Subcutaneous adipose tissue (tissue), 4 donors: ENCODE results near the gene CBX8. TPM values are rescaled to one million over a fixed set of nuclear protein-coding genes. Genes with fewer than 3 reads are reported as not detected.

ENCODE experiments used
- total RNA-seq, 4 donors: library from RNA; depleted of rRNA; stranded (reverse); fragments of >200 nt; gene quantifications; one replicate each; pipeline ENCODE4 v1.1.0, GENCODE V29; 2016
- TF ChIP-seq, protein P1 (sequence below): fragments of 450-650 bp; IDR thresholded peaks from one replicate; pipeline ENCODE4 v1.5.1; 2016; ENCODE audit warnings: low read depth, mild to moderate bottlenecking, control low read depth, antibody characterized with exemption, moderate library complexity

CBX8 gene
- total RNA-seq, 4 donors from 2014 or later = 0.68 to 3.6 (median 1.5) TPM

- TF ChIP-seq, protein P1, sequence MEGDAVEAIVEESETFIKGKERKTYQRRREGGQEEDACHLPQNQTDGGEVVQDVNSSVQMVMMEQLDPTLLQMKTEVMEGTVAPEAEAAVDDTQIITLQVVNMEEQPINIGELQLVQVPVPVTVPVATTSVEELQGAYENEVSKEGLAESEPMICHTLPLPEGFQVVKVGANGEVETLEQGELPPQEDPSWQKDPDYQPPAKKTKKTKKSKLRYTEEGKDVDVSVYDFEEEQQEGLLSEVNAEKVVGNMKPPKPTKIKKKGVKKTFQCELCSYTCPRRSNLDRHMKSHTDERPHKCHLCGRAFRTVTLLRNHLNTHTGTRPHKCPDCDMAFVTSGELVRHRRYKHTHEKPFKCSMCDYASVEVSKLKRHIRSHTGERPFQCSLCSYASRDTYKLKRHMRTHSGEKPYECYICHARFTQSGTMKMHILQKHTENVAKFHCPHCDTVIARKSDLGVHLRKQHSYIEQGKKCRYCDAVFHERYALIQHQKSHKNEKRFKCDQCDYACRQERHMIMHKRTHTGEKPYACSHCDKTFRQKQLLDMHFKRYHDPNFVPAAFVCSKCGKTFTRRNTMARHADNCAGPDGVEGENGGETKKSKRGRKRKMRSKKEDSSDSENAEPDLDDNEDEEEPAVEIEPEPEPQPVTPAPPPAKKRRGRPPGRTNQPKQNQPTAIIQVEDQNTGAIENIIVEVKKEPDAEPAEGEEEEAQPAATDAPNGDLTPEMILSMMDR = no peak
Observed at GRCh38 chr17:79778504-79779083, 18.3 kb downstream of the CBX8 start.

- TF ChIP-seq, protein P1 = no peak
Observed at GRCh38 chr17:79777894-79778503, 18.9 kb downstream of the CBX8 start, which contains the start of gene CBX2. Gene CBX2 (plus strand): TSS chr17:79778148. CDS start chr17:79778236, 88 bp downstream.

DNA sequence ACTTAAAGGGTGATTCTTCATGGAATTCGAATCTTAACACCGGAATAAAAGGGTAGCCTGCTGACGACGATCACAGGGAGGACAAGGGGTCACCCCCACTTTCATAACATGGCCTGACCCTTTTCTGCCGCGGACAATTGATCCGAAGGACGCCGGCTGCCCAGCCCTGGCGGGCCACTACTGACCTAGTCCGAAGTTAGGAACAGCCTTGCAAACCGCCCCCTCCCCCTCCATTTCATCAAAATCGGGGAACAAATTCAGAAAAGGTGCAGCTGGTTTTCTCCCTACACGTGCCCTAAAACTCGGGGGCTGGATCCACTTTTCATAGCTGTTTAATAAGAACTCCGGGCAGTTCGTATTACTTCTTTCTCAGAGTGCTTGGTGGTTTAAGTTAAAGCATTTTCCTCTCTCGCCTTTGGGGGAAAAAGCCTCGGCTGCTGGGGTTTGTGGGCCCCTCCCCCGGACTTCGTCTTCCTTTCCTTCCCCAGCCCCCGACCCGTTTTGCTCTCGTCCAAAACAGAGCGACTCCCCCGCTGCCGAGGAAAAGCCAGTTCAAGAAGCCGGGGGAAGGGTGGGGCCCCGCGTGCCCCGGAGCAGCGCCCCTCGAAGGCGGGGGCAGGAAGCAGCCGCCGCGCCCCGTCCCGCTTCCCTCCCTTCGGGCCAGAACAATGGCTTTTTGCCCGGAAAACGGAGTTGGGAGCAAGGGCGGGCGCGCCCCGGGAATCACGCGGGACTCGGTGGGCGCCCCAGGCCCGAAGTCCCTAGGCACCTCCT lies 19.6 kb downstream of the CBX8 start:
- TF ChIP-seq, protein P1 = no peak

DNA sequence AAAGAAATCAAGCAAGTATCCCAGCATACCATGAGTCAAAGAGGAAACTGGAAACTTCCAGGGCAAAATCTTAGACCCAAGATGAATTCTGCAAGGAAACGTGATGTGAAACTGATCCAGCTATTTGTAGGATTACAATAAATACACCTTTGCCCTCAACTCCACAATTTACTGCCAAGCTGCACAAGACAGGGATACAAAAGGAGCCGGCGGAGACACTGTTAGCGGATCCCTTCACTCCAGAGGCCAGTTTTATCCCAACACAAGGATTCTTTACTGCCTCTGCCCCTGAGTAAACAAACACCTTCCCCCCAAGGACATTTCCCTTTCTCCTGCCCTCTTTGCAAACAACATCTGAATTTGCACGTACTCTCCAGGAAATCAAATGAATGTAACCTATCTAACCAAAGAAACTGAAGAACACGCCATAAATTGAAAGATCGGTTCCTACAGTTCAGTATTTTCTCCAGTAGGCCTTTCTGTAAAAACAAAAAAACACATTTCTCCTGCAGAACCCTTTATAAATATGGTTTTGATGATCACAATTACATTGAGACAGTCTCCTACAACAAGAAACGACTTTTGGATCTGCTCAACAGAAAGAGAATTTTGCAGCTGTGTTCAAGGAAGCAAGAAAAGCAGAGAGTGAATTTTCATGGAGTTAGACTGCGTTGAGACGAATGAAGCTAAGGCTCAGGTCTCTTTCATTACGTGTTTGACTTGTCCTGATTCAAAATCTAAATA lies 20.3 kb downstream of the CBX8 start:
- TF ChIP-seq, protein P1 = no peak

GRCh38 chr17:79775632-79776031 lies 21.2 kb downstream of the CBX8 start:
- TF ChIP-seq, protein P1 = no peak

DNA sequence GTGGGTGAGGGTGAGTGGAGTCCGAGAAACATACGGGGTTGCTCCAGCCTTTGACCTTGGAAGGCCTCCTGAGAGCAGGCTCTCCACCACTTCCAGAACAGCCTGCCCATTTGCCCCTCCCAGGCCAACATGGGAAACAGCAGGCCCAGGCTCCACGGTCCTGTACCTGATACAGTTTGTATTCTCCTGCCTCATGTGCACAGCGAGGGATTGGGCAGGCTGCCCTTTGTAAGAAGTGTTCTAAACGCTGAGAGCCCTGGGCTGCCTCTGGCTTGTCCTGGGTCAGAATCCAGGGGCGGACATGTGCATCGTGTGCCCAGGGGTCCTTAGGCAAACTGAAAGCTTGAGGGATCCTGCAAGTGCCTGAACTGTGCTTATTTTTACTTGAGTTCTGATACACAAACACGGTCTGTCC lies 22.3 kb downstream of the CBX8 start:
- TF ChIP-seq, protein P1 = no peak
